GM13976 (cell line): ENCODE measurements around the gene TTC7B.

Experiments used
- DNase-seq: peaks from one replicate; pipeline ENCODE4 v3.0.0; 2012; ENCODE audit warnings: low spot score
- CTCF ChIP-seq: IDR thresholded peaks from 2 replicates; pipeline ENCODE4 v1.5.1; 2012; ENCODE audit warnings: borderline replicate concordance, mild to moderate bottlenecking; ENCODE audit not compliant: insufficient read depth; ENCODE audit errors: extremely low read depth, missing control alignments, control extremely low read depth
- in situ Hi-C: fragments of 300-500 bp; cut with MboI; formaldehyde crosslinking; loops from one replicate; pipeline ENCODE4 v1.12.0; 2022; ENCODE audit warnings: low sequenced_read_pairs, mixed read lengths, inconsistent platforms; ENCODE audit not compliant: unreplicated experiment

TTC7B gene

GRCh38 chr14:90619911-90620310, 196.3 kb downstream of the TTC7B start:
- no peak for TF ChIP-seq CTCF
- DNase-seq = no peak
- in situ Hi-C loops = no loop called here

GRCh38 chr14:90617961-90618360, 198.3 kb downstream of the TTC7B start:
- TF ChIP-seq CTCF = no peak
- in situ Hi-C loops = no loop called here
- no peak for DNase-seq

- no peak for DNase-seq
- in situ Hi-C loops = no loop called here
- TF ChIP-seq CTCF = no peak
Measured at GRCh38 chr14:90616881-90617280, 199.3 kb downstream of the TTC7B start.

GRCh38 chr14:90616313-90616712, 199.9 kb downstream of the TTC7B start:
- no peak for TF ChIP-seq CTCF
- in situ Hi-C loops = no loop called here
- no peak for DNase-seq

GRCh38 chr14:90615517-90616060, 200.6 kb downstream of the TTC7B start:
- DNase-seq = no peak
- no peak for TF ChIP-seq CTCF
- in situ Hi-C loops = no loop called here

GRCh38 chr14:90614696-90615516, 201.3 kb downstream of the TTC7B start:
- DNase-seq = no peak
- in situ Hi-C loops = no loop called here
- TF ChIP-seq CTCF = no peak
